ENCODE results near the gene EEF2KMT. TPM values are rescaled to one million over a fixed set of nuclear protein-coding genes. Genes with fewer than 3 reads are reported as not detected.

The EEF2KMT gene
- total and polyA plus RNA-seq, 2 donors (not counting 1 experiment from before 2014, with no cell fraction given) = 5.4 to 7.9 TPM

DNA sequence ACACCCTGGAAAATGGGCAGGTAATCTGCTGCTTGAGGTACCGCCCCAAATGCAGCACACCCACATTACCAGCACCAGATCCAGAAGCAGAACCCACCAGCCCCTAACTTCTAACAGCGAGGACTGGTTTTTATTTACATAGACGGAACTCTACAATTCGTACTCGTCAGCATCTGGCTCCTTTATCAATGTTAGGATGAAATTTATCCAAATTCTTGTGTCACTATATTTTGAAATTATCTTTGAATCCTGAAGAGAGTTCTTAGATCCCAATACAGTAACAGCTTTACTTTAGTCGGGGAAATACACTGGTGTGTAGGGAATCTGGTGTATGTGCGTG lies 26.3 kb downstream of the EEF2KMT start:
- Histone ChIP-seq H3K4me2 (ENCODE audit: extremely low read depth, insufficient read depth, low read length) (peak overlapping the region; percentile 96), H3K4me1 (ENCODE audit: control insufficient read depth, extremely low read depth, insufficient read depth, low read length) (peaks cover 3% of the 10 kb centered on the region), H3K4me3 (replicated peaks in 1 of 4; ENCODE audit: control extremely low read depth in 1 of 4, insufficient read depth in 1 of 4, low read depth in 3 of 4, low read length in 4 of 4) (peak overlapping the region in 3 of 4 experiments; percentile 83 to 97 (median 85)), H3K27me3 (ENCODE audit: control insufficient read depth, insufficient read depth, low read length) (no peaks in the 10 kb centered on the region), H3K27ac (ENCODE audit: insufficient read depth, low read length) (peak overlapping the region; percentile 74), H4K20me1 (ENCODE audit: control insufficient read depth, extremely low read depth, insufficient read depth, low read length) (no peaks in the 10 kb centered on the region), H3K9ac (ENCODE audit: insufficient read depth, low read length) (peak overlapping the region; percentile 70), H2AFZ (ENCODE audit: low read length) (peak overlapping the region; percentile 59), H3K79me2 (ENCODE audit: control insufficient read depth, insufficient read depth, low read length) (peaks cover 11% of the 10 kb centered on the region), H3K9me3 (ENCODE audit: control insufficient read depth, insufficient read depth, low read depth, low read length) (no peaks in the 10 kb centered on the region), H3K36me3 (ENCODE audit: control insufficient read depth, insufficient read depth, low read length) (peaks cover 10% of the 10 kb centered on the region)
- DNase-seq (ENCODE audit: low read depth in 2 of 2) = peak in 1 of 2 donors; percentile 8
- no peak for TF ChIP-seq EZH2 (IDR thresholded peaks at IDR 0.05; ENCODE audit: low read length, missing control alignments)
- TF ChIP-seq, protein P1, sequence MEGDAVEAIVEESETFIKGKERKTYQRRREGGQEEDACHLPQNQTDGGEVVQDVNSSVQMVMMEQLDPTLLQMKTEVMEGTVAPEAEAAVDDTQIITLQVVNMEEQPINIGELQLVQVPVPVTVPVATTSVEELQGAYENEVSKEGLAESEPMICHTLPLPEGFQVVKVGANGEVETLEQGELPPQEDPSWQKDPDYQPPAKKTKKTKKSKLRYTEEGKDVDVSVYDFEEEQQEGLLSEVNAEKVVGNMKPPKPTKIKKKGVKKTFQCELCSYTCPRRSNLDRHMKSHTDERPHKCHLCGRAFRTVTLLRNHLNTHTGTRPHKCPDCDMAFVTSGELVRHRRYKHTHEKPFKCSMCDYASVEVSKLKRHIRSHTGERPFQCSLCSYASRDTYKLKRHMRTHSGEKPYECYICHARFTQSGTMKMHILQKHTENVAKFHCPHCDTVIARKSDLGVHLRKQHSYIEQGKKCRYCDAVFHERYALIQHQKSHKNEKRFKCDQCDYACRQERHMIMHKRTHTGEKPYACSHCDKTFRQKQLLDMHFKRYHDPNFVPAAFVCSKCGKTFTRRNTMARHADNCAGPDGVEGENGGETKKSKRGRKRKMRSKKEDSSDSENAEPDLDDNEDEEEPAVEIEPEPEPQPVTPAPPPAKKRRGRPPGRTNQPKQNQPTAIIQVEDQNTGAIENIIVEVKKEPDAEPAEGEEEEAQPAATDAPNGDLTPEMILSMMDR (conservative IDR thresholded peaks at IDR 0.05 in 1 of 2, IDR thresholded peaks at IDR 0.05 in 1 of 2; ENCODE audit: low read depth in 1 of 2, low read length in 2 of 2) = no peak

DNA sequence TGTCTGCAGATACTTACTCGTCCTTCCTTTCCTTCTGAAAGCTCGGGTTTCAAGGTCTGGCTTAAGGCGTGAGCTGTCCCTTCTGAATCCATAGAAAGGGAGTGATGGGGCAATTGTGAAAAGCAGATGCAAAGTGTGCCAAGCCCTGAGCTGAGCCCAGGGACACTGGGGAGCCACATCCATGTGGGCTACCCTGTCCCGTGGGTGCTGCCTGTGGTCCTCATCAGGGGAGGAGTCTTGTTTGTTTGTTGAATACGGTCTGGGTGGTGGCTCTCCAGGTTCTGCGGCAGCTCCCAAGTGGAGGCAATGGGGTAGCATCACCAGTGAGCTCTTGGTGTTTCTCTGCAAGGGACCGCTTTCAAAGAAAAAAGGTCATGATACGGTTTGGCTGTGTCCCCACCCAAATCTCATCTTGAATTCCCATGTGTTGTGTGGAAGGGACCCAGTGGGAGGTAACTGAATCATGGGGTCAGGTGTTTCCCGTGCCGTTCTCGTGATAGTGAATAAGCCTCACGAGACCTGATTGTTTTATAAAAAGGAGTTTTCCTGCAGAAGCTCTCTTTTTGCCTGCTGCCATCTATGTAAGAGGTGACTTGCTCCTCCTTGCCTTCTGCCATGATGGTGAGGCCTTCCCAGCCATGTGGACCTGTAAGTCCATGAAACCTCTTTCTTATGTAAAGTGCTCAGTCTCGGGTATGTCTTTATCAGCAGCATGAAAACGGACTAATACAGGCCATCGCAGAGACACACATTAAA lies 27.0 kb downstream of the EEF2KMT start:
- Histone ChIP-seq H3K9ac (ENCODE audit: insufficient read depth, low read length) (no peak overlapping the region), H3K79me2 (ENCODE audit: control insufficient read depth, insufficient read depth, low read length) (peaks cover 11% of the 10 kb centered on the region), H3K4me3 (replicated peaks in 1 of 4; ENCODE audit: control extremely low read depth in 1 of 4, insufficient read depth in 1 of 4, low read depth in 3 of 4, low read length in 4 of 4) (no peak overlapping the region), H3K9me3 (ENCODE audit: control insufficient read depth, insufficient read depth, low read depth, low read length) (no peaks in the 10 kb centered on the region), H3K4me1 (ENCODE audit: control insufficient read depth, extremely low read depth, insufficient read depth, low read length) (peaks cover 3% of the 10 kb centered on the region), H3K27ac (ENCODE audit: insufficient read depth, low read length) (no peak overlapping the region), H3K36me3 (ENCODE audit: control insufficient read depth, insufficient read depth, low read length) (peaks cover 3% of the 10 kb centered on the region), H2AFZ (ENCODE audit: low read length) (peak overlapping the region; percentile 59), H4K20me1 (ENCODE audit: control insufficient read depth, extremely low read depth, insufficient read depth, low read length) (no peaks in the 10 kb centered on the region), H3K4me2 (ENCODE audit: extremely low read depth, insufficient read depth, low read length) (no peak overlapping the region), H3K27me3 (ENCODE audit: control insufficient read depth, insufficient read depth, low read length) (peaks cover 3% of the 10 kb centered on the region)
- DNase-seq (ENCODE audit: low read depth in 2 of 2) = no peak
- TF ChIP-seq, protein P1 (conservative IDR thresholded peaks at IDR 0.05 in 1 of 2, IDR thresholded peaks at IDR 0.05 in 1 of 2; ENCODE audit: low read depth in 1 of 2, low read length in 2 of 2) = no peak
- no peak for TF ChIP-seq EZH2 (IDR thresholded peaks at IDR 0.05; ENCODE audit: low read length, missing control alignments)

DNA sequence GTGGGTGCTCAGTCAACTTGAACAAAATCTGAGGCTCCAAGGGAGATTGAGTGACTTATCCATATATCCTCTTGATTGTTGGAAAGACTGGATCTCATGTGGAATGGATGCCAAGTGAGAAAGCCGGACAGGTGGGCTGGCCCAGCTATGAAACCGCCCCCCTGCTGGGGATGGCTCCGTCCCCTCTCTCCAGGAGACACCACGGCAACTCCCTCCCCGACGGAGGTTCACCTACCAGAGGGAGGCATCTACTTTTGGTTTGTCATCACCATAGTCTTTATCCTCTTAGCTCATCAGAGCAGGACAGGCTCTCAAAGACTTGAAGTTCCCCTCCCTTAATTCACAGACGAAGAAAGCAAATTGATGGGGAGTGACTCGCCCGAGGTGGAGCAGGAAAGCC lies 27.7 kb downstream of the EEF2KMT start:
- no peak for TF ChIP-seq EZH2 (IDR thresholded peaks at IDR 0.05; ENCODE audit: low read length, missing control alignments)
- TF ChIP-seq, protein P1 (conservative IDR thresholded peaks at IDR 0.05 in 1 of 2, IDR thresholded peaks at IDR 0.05 in 1 of 2; ENCODE audit: low read depth in 1 of 2, low read length in 2 of 2) = no peak
- no peak overlapping the region for H3K4me2 ChIP-seq (ENCODE audit: extremely low read depth, insufficient read depth, low read length)
- peaks cover 3% of the 10 kb centered on the region for H3K4me1 ChIP-seq (ENCODE audit: control insufficient read depth, extremely low read depth, insufficient read depth, low read length)
- H3K4me3 ChIP-seq (replicated peaks in 1 of 4; ENCODE audit: control extremely low read depth in 1 of 4, insufficient read depth in 1 of 4, low read depth in 3 of 4, low read length in 4 of 4) = no peak overlapping the region
- H3K27me3 ChIP-seq (ENCODE audit: control insufficient read depth, insufficient read depth, low read length) = peaks cover 6% of the 10 kb centered on the region
- H3K9me3 ChIP-seq (ENCODE audit: control insufficient read depth, insufficient read depth, low read depth, low read length) = no peaks in the 10 kb centered on the region
- H2AFZ ChIP-seq (ENCODE audit: low read length) = no peak overlapping the region
- no peak overlapping the region for H3K9ac ChIP-seq (ENCODE audit: insufficient read depth, low read length)
- peaks cover 11% of the 10 kb centered on the region for H3K79me2 ChIP-seq (ENCODE audit: control insufficient read depth, insufficient read depth, low read length)
- no peak overlapping the region for H3K27ac ChIP-seq (ENCODE audit: insufficient read depth, low read length)
- H3K36me3 ChIP-seq (ENCODE audit: control insufficient read depth, insufficient read depth, low read length) = no peaks in the 10 kb centered on the region
- DNase-seq (ENCODE audit: low read depth in 2 of 2) = no peak
- H4K20me1 ChIP-seq (ENCODE audit: control insufficient read depth, extremely low read depth, insufficient read depth, low read length) = no peaks in the 10 kb centered on the region

Measured in fibroblast of lung (primary cell).